DND-41 (cell line): ENCODE data around the gene GDF11.

ENCODE experiments used
- ATAC-seq: fragments of 200-7000 bp; cut with Tn5 transposase; 3 replicates; pipeline ENCODE4 v1.9.1; 2021; ENCODE audit warnings: low read depth; ENCODE audit not compliant: insufficient read depth
- DNase-seq: peaks from one replicate; pipeline ENCODE4 v3.0.0-alpha.2; 2020
- H2AFZ ChIP-seq: 2 replicates; pipeline ENCODE4 v1.6.0; 2012; ENCODE audit warnings: low read depth, low read length
- H3K27ac ChIP-seq: 2 replicates; pipeline ENCODE4 v1.5.1; 2012; ENCODE audit warnings: low read length, inconsistent platforms
- H3K27me3 ChIP-seq: fragments of 200-600 bp; sonication (generic); 2 replicates; pipeline ENCODE4 v1.6.0; 2012; ENCODE audit warnings: low read length, mild to moderate bottlenecking, inconsistent platforms; ENCODE audit not compliant: insufficient read depth, poor library complexity
- H3K36me3 ChIP-seq: 2 replicates; pipeline ENCODE4 v1.5.1; 2012; ENCODE audit warnings: low read length, inconsistent platforms; ENCODE audit not compliant: insufficient read depth
- H3K4me1 ChIP-seq: 2 replicates; pipeline ENCODE4 v1.5.1; 2012; ENCODE audit warnings: mild to moderate bottlenecking, low read length; ENCODE audit not compliant: insufficient read depth
- H3K4me2 ChIP-seq: 2 replicates; pipeline ENCODE4 v1.6.0; 2012; ENCODE audit warnings: mild to moderate bottlenecking, moderate library complexity, low read length, inconsistent platforms; ENCODE audit not compliant: insufficient read depth
- H3K4me3 ChIP-seq, 2 experiments: fragments of 200-600 bp in 1 of 2; shearing (Covaris generic) in 1 of 2; 2 replicates each; pipeline ENCODE4 v1.5.1; 2012 to 2016; ENCODE audit warnings: inconsistent platforms in 2 of 2, low read length in 2 of 2, mild to moderate bottlenecking in 2 of 2, low read depth in 1 of 2, moderate library complexity in 1 of 2
- H3K79me2 ChIP-seq: 2 replicates; pipeline ENCODE4 v1.6.0; 2012; ENCODE audit warnings: low read length, inconsistent platforms; ENCODE audit not compliant: insufficient read depth
- H3K9ac ChIP-seq: 2 replicates; pipeline ENCODE4 v1.6.0; 2012; ENCODE audit warnings: low read depth, mild to moderate bottlenecking, inconsistent platforms, low read length, moderate library complexity
- H3K9me3 ChIP-seq: 2 replicates; pipeline ENCODE4 v1.5.1; 2012; ENCODE audit warnings: low read length, moderate library complexity, mild to moderate bottlenecking, inconsistent platforms; ENCODE audit not compliant: insufficient read depth, severe bottlenecking
- H4K20me1 ChIP-seq: 2 replicates; pipeline ENCODE4 v1.6.0; 2012; ENCODE audit warnings: low read length; ENCODE audit not compliant: insufficient read depth
- CTCF ChIP-seq: IDR thresholded peaks from 2 replicates; pipeline ENCODE4 v1.5.1; 2012; ENCODE audit warnings: borderline replicate concordance, low read length, moderate library complexity, mild to moderate bottlenecking; ENCODE audit not compliant: poor library complexity, severe bottlenecking; ENCODE audit errors: extremely low read depth
- EZH2 ChIP-seq: IDR thresholded peaks from 3 replicates; pipeline ENCODE4 v1.6.1; 2012; ENCODE audit warnings: borderline replicate concordance, low read depth, mild to moderate bottlenecking, moderate library complexity, low read length, inconsistent platforms; ENCODE audit not compliant: severe bottlenecking

GDF11 gene

GRCh38 chr12:55699471-55700055, 43.4 kb upstream of the GDF11 start:
- TF ChIP-seq EZH2: no peak
- TF ChIP-seq CTCF: no peak
- peaks cover 3% of the 10 kb centered on the region for H3K27me3 ChIP-seq
- H3K79me2 ChIP-seq: no peaks in the 10 kb centered on the region
- H3K4me2 ChIP-seq: no peak overlapping the region
- no peak for DNase-seq
- no peaks in the 10 kb centered on the region for H3K36me3 ChIP-seq
- no peak overlapping the region for H3K27ac ChIP-seq
- no peaks in the 10 kb centered on the region for H4K20me1 ChIP-seq
- no peaks in the 10 kb centered on the region for H3K4me1 ChIP-seq
- no peak for ATAC-seq
- no peak overlapping the region for H2AFZ ChIP-seq
- H3K4me3 ChIP-seq: no peak overlapping the region
- no peaks in the 10 kb centered on the region for H3K9me3 ChIP-seq
- no peak overlapping the region for H3K9ac ChIP-seq

DNA sequence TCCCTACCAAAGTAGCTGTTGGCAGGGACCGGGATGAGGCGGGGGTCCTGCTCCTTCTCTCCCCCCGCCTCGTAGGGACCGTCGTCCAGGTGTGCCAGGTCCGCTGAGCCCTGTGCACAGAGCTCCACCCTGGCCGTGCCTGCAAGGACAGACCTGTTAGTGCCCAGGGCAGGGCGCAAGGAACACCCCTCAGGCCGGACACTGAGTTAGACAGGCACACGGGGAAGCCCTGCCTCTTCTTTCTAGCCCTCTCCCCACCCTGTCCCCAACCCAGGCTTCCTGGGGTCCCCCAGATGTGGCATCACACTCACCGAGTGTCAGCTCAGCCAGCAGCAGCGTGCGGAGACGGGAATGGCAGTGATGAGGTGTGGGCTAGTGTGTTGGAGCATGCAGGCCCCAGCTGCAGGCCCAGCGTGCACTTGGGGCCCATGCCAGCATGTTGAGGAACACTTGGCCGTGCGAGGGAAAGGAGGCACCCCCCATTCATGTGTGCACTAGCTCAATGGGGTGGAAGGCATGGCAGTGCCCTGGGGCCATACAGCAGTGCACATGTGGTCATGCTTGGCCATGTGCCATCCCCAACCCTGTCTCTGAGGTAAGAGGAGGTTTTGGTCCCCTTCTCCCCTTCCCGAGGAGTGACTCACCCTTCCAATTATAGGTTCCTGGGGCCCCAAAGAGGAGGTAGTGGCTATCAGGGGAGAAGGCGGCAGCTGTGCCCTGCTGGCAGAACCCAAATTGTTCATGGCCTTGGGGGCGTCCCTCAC, 42.5 kb upstream of the GDF11 start:
- no peak for DNase-seq
- no peaks in the 10 kb centered on the region for H3K9me3 ChIP-seq
- no peak overlapping the region for H3K9ac ChIP-seq
- no peak for ATAC-seq
- H3K4me2 ChIP-seq: no peak overlapping the region
- H3K79me2 ChIP-seq: no peaks in the 10 kb centered on the region
- H3K4me3 ChIP-seq: no peak overlapping the region
- H3K27ac ChIP-seq: no peak overlapping the region
- H3K36me3 ChIP-seq: no peaks in the 10 kb centered on the region
- H2AFZ ChIP-seq: no peak overlapping the region
- no peaks in the 10 kb centered on the region for H4K20me1 ChIP-seq
- TF ChIP-seq EZH2 (no peak), CTCF (no peak)
- H3K4me1 ChIP-seq: no peaks in the 10 kb centered on the region
- peaks cover 3% of the 10 kb centered on the region for H3K27me3 ChIP-seq

DNA sequence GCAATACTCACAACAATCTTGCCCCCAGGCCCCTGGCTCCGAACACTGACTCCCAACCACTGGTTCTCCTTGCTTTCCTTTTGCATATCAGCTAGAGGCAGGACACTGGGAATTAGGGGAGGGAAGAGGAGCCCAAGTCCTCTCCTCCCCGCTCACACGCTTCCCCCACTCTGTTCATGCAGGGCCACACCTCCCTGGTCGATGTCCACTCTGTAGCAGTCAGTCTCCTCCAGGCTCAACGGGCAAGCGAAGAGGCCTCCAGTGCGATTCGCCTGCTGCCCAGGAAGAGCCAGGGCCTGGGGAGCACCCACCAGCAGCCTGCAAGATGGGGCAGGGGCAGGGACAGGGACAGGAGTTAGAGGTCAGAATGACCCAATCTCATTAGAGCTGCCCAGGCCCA, 40.1 kb upstream of the GDF11 start:
- H3K9me3 ChIP-seq: no peaks in the 10 kb centered on the region
- ATAC-seq: no peak
- H2AFZ ChIP-seq: no peak overlapping the region
- peaks cover 24% of the 10 kb centered on the region for H3K27me3 ChIP-seq
- H4K20me1 ChIP-seq: no peaks in the 10 kb centered on the region
- H3K4me1 ChIP-seq: peaks cover 6% of the 10 kb centered on the region
- H3K36me3 ChIP-seq: no peaks in the 10 kb centered on the region
- no peak overlapping the region for H3K4me3 ChIP-seq
- H3K79me2 ChIP-seq: no peaks in the 10 kb centered on the region
- no peak overlapping the region for H3K27ac ChIP-seq
- DNase-seq: no peak
- TF ChIP-seq CTCF (no peak), EZH2 (no peak)
- H3K9ac ChIP-seq: no peak overlapping the region
- H3K4me2 ChIP-seq: no peak overlapping the region
